Endothelial cell of umbilical vein (primary cell): ENCODE data around the gene HDAC10. TPM values are rescaled to one million over a fixed set of nuclear protein-coding genes. Genes with fewer than 3 reads are reported as not detected.

Experiments used
- BruUV-seq: library from RNA; stranded (reverse); fragments of 400-500 nt; replicated peaks from 2 replicates; lab custom pipeline; 2021; lab: Mats Ljungman, UMichigan
- CTCF ChIA-PET: fragments of 300-600, 350-600 bp; sonication (Branson Sonifier 250); formaldehyde crosslinking; loops from one replicate; lab custom pipeline; 2021; ENCODE audit warnings: antibody characterized with exemption, inconsistent platforms; lab: Charles Lee
- POLR2A ChIA-PET: fragments of 300-600, 350-600 bp; sonication (Branson Sonifier 250); formaldehyde crosslinking; loops from one replicate; lab custom pipeline; 2021; ENCODE audit warnings: antibody characterized with exemption, inconsistent platforms; lab: Charles Lee
- DNase-seq: peaks from one replicate; pipeline ENCODE4 v3.0.0-alpha.2; 2011; ENCODE audit warnings: low read depth, low spot score
- FAIRE-seq: peaks from 2 replicates; lab custom pipeline; 2011; peaks lifted over from hg19 to GRCh38; lab: Jason Lieb, UNC
- H2AFZ ChIP-seq: 2 replicates; pipeline ENCODE4 v1.6.0; 2012; ENCODE audit warnings: low read depth, low read length, control low read depth, inconsistent platforms
- H3K27ac ChIP-seq: 2 replicates; pipeline ENCODE4 v1.5.1; 2011; ENCODE audit warnings: low read depth, mild to moderate bottlenecking, control low read depth, low read length, moderate library complexity; ENCODE audit not compliant: insufficient read depth
- H3K27me3 ChIP-seq, 2 experiments: 2 replicates each; pipeline versions ENCODE4 v1.6.0 to v1.6.1; 2011; ENCODE audit warnings: low read length in 2 of 2, mixed read lengths in 1 of 2; ENCODE audit not compliant: control insufficient read depth in 2 of 2, insufficient read depth in 2 of 2
- H3K36me3 ChIP-seq, 2 experiments: 2 replicates in 1 of 2; 3 replicates in 1 of 2; pipeline ENCODE4 v1.5.1; 2011; ENCODE audit warnings: low read length in 2 of 2, mild to moderate bottlenecking in 1 of 2, moderate library complexity in 1 of 2; ENCODE audit not compliant: control insufficient read depth in 2 of 2, insufficient read depth in 2 of 2; ENCODE audit errors: extremely low read depth in 1 of 2
- H3K4me1 ChIP-seq: 3 replicates; pipeline ENCODE4 v1.5.1; 2011; ENCODE audit warnings: mild to moderate bottlenecking, low read length; ENCODE audit not compliant: control insufficient read depth, insufficient read depth; ENCODE audit errors: extremely low read depth
- H3K4me2 ChIP-seq: 2 replicates; pipeline ENCODE4 v1.6.1; 2011; ENCODE audit warnings: low read length, control low read depth, mixed read lengths; ENCODE audit not compliant: insufficient read depth
- H3K4me3 ChIP-seq, 3 experiments: fragments of 200-600 bp in 1 of 3; sonication (generic), shearing (Covaris generic) in 1 of 3; replicated peaks in 1 of 3; 2 replicates each; pipeline ENCODE4 v1.5.1; 2011 to 2016; ENCODE audit warnings: control low read depth in 3 of 3, low read length in 3 of 3, mild to moderate bottlenecking in 2 of 3, inconsistent platforms in 1 of 3, low read depth in 1 of 3, moderate library complexity in 1 of 3; ENCODE audit not compliant: insufficient read depth in 1 of 3
- H3K79me2 ChIP-seq: 2 replicates; pipeline ENCODE4 v1.6.0; 2012; ENCODE audit warnings: low read length, inconsistent platforms; ENCODE audit not compliant: control insufficient read depth, insufficient read depth
- H3K9ac ChIP-seq: replicated peaks from 2 replicates; pipeline ENCODE3; 2011; ENCODE audit warnings: low read length, control low read depth; ENCODE audit not compliant: insufficient read depth; ENCODE audit errors: extremely low read depth
- H3K9me1 ChIP-seq: replicated peaks from 3 replicates; pipeline ENCODE4 v1.6.0; 2011; ENCODE audit warnings: mild to moderate bottlenecking, low read length; ENCODE audit not compliant: control insufficient read depth, insufficient read depth; ENCODE audit errors: extremely low read depth
- H3K9me3 ChIP-seq: replicated peaks from 2 replicates; pipeline ENCODE4 v1.5.1; 2012; ENCODE audit warnings: low read length, inconsistent platforms; ENCODE audit not compliant: control insufficient read depth, insufficient read depth
- H4K20me1 ChIP-seq: replicated peaks from 2 replicates; pipeline ENCODE3; 2011; ENCODE audit warnings: mild to moderate bottlenecking, low read length; ENCODE audit not compliant: control insufficient read depth, insufficient read depth; ENCODE audit errors: extremely low read depth
- CTCF ChIP-seq, 2 donors: IDR thresholded peaks; 1 replicate in 1 of 2; 2 replicates in 1 of 2; pipeline ENCODE4 v1.5.1; 2011; ENCODE audit warnings: low read length in 2 of 2, mild to moderate bottlenecking in 2 of 2, moderate library complexity in 2 of 2, control low read depth in 1 of 2, inconsistent platforms in 1 of 2, low read depth in 1 of 2; ENCODE audit not compliant: insufficient read depth in 1 of 2; ENCODE audit errors: extremely low read depth in 1 of 2
- EZH2 ChIP-seq: IDR thresholded peaks from 2 replicates; pipeline ENCODE4 v1.6.1; 2012; ENCODE audit warnings: borderline replicate concordance, low read depth, mild to moderate bottlenecking, moderate library complexity, low read length, inconsistent platforms; ENCODE audit not compliant: severe bottlenecking
- FOS ChIP-seq: IDR thresholded peaks from 2 replicates; pipeline ENCODE4 v1.6.1; 2011; ENCODE audit warnings: mild to moderate bottlenecking, low read length, moderate library complexity, borderline replicate concordance; ENCODE audit not compliant: insufficient read depth
- GATA2 ChIP-seq: IDR thresholded peaks from 2 replicates; pipeline ENCODE4 v1.7.0; 2011; ENCODE audit warnings: low read depth, mild to moderate bottlenecking, moderate library complexity, mixed read lengths, low read length; ENCODE audit not compliant: insufficient read length, insufficient read depth
- JUN ChIP-seq: IDR thresholded peaks from 2 replicates; pipeline ENCODE4 v1.6.1; 2011; ENCODE audit warnings: borderline replicate concordance, low read depth; ENCODE audit not compliant: insufficient read length, insufficient read depth
- MAX ChIP-seq: IDR thresholded peaks from 2 replicates; pipeline ENCODE4 v1.6.1; 2011; ENCODE audit not compliant: insufficient read depth, insufficient read length
- MYC ChIP-seq: IDR thresholded peaks from one replicate; pipeline ENCODE4 v1.6.1; 2011; ENCODE audit warnings: mild to moderate bottlenecking, low read depth, low read length
- POLR2A ChIP-seq: IDR thresholded peaks from 2 replicates; pipeline ENCODE4 v1.6.1; 2012; ENCODE audit warnings: low read depth, mild to moderate bottlenecking, control low read depth, low read length
- POLR2AphosphoS5 ChIP-seq: IDR thresholded peaks from 2 replicates; pipeline ENCODE4 v1.6.1; 2012; ENCODE audit warnings: low read depth, mild to moderate bottlenecking, control low read depth, low read length, moderate library complexity; ENCODE audit not compliant: insufficient read depth
- dilution Hi-C: fragments of 300-500 bp; cut with MboI; formaldehyde crosslinking; loops from one replicate; pipeline ENCODE4 v1.15.0; 2019; ENCODE audit warnings: low sequenced_read_pairs; ENCODE audit not compliant: extremely low pct_ligation_motif_present
- intact Hi-C: fragments of 100-400 bp; cut with micrococcal nuclease; formaldehyde crosslinking; loops from one replicate; pipeline ENCODE4 v1.10.0; 2022
- polyA plus RNA-seq, 4 experiments: library from polyadenylated mRNA; depleted of rRNA in 3 of 4; stranded (reverse) in 3 of 4; unstranded in 1 of 4; fragments of >200 nt; gene quantifications; 2 replicates each; pipeline versions ENCODE4 v1.2.1 to v1.2.3, GENCODE V29; 2011 to 2012; ENCODE audit warnings: missing spikeins in 1 of 4
- total RNA-seq: library from RNA; stranded (reverse); gene quantifications from 2 replicates; pipeline ENCODE4 v1.2.3, GENCODE V29; 2021

Gene HDAC10
- total and polyA plus RNA-seq, 2 donors (not counting 3 experiments of a cell fraction or from before 2014, with no cell fraction given): 32.6 to 47.0 TPM

- DNase-seq (no peak), FAIRE-seq (no peak)
- H3K9me1 ChIP-seq: no peaks in the 10 kb centered on the region
- dilution Hi-C loops: no loop called here
- H3K4me2 ChIP-seq: no peak overlapping the region
- peaks cover 0 to 4% of the 10 kb centered on the region in 2 experiments for H3K36me3 ChIP-seq
- no peak overlapping the region for H2AFZ ChIP-seq
- H3K27ac ChIP-seq: no peak overlapping the region
- ChIA-PET CTCF (interaction anchor here (4.7 kb wide), 1 partner anchor 17 kb away, joined by 40 read pairs; the partner anchor contains the start of gene HDAC10), POLR2A (no interaction called here)
- peaks cover 12% of the 10 kb centered on the region for H3K4me1 ChIP-seq
- no peaks in the 10 kb centered on the region for H4K20me1 ChIP-seq
- no TSS peak for BruUV-seq
- H3K9ac ChIP-seq: no peak overlapping the region
- intact Hi-C loops: no loop called here
- no peak overlapping the region for H3K4me3 ChIP-seq
- H3K79me2 ChIP-seq: no peaks in the 10 kb centered on the region
- H3K9me3 ChIP-seq: no peaks in the 10 kb centered on the region
- no peaks in the 10 kb centered on the region for H3K27me3 ChIP-seq
- TF ChIP-seq MYC (no peak), FOS (no peak), JUN (no peak), MAX (no peak), CTCF (IDR thresholded peaks at IDR 0.05; ENCODE audit: extremely low read depth in 1 of 2, insufficient read depth in 1 of 2, low read depth in 1 of 2, low read length in 2 of 2) (no peak), POLR2AphosphoS5 (no peak), EZH2 (no peak), POLR2A (no peak), GATA2 (no peak)
These were observed 17.6 kb upstream of the HDAC10 start for GRCh38 chr22:50268655-50269113.
